PFSK-1 (cell line): ENCODE results near the gene CCK.

Experiments
- FOXP2 ChIP-seq: optimal IDR thresholded peaks from 2 replicates; pipeline ENCODE3; 2011; ENCODE audit warnings: borderline replicate concordance, control low read depth, inconsistent platforms; ENCODE audit not compliant: insufficient read depth; ENCODE audit errors: extremely low read length, extremely low read depth
- POLR2AphosphoS5 ChIP-seq: IDR thresholded peaks from 2 replicates; pipeline ENCODE4 v1.6.1; 2012; ENCODE audit warnings: low read depth, mild to moderate bottlenecking, control low read depth, low read length, moderate library complexity
- SIN3A ChIP-seq: IDR thresholded peaks from 2 replicates; pipeline ENCODE4 v1.6.1; 2012; ENCODE audit warnings: mild to moderate bottlenecking, low read length, moderate library complexity, borderline replicate concordance; ENCODE audit not compliant: insufficient read depth
- TAF1 ChIP-seq: IDR thresholded peaks from 2 replicates; pipeline ENCODE4 v1.6.1; 2012; ENCODE audit warnings: low read length, control low read depth, borderline replicate concordance; ENCODE audit not compliant: insufficient read depth
- TF ChIP-seq, protein P1 (sequence below), 2 experiments: IDR thresholded peaks; 2 replicates each; pipeline versions ENCODE4 v1.6.1 to v1.8.0; 2011 to 2012; ENCODE audit warnings: low read depth in 2 of 2, low read length in 2 of 2, control low read depth in 1 of 2, inconsistent platforms in 1 of 2, mild to moderate bottlenecking in 1 of 2, moderate library complexity in 1 of 2; ENCODE audit not compliant: insufficient read depth in 1 of 2

The CCK gene

DNA sequence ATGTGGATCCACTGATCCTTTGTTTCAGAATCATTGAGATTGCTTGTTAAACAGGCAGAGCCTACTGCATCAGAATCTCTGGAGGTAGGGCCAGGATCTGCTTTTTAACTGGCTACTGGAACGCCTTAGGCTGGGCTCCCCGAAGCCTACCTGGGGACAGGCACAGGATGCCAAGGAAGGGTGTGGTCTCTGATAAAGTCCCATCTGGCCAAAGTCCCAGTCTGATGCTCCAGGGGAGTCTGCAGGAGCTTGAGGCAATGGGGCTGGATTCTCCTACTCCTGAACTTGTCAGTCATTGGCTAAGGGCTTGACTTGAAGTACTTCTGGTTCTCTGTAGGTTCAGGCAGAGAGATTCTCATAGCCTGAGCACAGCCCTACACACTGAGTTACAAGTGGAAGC is 22.4 kb upstream of the CCK start:
- TF ChIP-seq POLR2AphosphoS5: no peak
- TF ChIP-seq, protein P1, sequence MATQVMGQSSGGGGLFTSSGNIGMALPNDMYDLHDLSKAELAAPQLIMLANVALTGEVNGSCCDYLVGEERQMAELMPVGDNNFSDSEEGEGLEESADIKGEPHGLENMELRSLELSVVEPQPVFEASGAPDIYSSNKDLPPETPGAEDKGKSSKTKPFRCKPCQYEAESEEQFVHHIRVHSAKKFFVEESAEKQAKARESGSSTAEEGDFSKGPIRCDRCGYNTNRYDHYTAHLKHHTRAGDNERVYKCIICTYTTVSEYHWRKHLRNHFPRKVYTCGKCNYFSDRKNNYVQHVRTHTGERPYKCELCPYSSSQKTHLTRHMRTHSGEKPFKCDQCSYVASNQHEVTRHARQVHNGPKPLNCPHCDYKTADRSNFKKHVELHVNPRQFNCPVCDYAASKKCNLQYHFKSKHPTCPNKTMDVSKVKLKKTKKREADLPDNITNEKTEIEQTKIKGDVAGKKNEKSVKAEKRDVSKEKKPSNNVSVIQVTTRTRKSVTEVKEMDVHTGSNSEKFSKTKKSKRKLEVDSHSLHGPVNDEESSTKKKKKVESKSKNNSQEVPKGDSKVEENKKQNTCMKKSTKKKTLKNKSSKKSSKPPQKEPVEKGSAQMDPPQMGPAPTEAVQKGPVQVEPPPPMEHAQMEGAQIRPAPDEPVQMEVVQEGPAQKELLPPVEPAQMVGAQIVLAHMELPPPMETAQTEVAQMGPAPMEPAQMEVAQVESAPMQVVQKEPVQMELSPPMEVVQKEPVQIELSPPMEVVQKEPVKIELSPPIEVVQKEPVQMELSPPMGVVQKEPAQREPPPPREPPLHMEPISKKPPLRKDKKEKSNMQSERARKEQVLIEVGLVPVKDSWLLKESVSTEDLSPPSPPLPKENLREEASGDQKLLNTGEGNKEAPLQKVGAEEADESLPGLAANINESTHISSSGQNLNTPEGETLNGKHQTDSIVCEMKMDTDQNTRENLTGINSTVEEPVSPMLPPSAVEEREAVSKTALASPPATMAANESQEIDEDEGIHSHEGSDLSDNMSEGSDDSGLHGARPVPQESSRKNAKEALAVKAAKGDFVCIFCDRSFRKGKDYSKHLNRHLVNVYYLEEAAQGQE (IDR thresholded peaks at IDR 0.05; ENCODE audit: insufficient read depth in 1 of 2, low read depth in 2 of 2, low read length in 2 of 2): no peak
- no peak for TF ChIP-seq FOXP2
- no peak for TF ChIP-seq SIN3A
- TF ChIP-seq TAF1: no peak

DNA sequence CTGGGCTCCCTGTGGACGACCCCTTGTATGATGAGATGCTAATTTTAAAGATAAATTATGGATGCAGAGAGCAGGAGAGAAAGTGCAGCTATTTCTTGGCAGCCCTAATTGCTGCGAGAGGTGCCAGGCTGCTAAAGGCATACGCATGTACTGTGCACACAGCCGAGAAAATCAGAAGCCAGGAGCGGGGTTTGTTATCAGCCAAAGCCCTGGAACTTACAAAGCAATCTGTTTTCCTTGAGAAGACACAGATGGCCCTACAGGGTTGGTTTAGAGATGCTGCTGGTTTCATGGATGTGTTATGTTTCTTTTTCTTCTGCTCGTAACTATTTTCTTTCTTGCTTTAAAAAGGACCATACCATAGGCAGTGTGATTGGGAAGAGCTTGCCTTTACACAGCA is 11.7 kb upstream of the CCK start:
- TF ChIP-seq POLR2AphosphoS5: no peak
- TF ChIP-seq SIN3A: no peak
- TF ChIP-seq, protein P1 (IDR thresholded peaks at IDR 0.05; ENCODE audit: insufficient read depth in 1 of 2, low read depth in 2 of 2, low read length in 2 of 2): no peak
- TF ChIP-seq FOXP2: no peak
- TF ChIP-seq TAF1: no peak

DNA sequence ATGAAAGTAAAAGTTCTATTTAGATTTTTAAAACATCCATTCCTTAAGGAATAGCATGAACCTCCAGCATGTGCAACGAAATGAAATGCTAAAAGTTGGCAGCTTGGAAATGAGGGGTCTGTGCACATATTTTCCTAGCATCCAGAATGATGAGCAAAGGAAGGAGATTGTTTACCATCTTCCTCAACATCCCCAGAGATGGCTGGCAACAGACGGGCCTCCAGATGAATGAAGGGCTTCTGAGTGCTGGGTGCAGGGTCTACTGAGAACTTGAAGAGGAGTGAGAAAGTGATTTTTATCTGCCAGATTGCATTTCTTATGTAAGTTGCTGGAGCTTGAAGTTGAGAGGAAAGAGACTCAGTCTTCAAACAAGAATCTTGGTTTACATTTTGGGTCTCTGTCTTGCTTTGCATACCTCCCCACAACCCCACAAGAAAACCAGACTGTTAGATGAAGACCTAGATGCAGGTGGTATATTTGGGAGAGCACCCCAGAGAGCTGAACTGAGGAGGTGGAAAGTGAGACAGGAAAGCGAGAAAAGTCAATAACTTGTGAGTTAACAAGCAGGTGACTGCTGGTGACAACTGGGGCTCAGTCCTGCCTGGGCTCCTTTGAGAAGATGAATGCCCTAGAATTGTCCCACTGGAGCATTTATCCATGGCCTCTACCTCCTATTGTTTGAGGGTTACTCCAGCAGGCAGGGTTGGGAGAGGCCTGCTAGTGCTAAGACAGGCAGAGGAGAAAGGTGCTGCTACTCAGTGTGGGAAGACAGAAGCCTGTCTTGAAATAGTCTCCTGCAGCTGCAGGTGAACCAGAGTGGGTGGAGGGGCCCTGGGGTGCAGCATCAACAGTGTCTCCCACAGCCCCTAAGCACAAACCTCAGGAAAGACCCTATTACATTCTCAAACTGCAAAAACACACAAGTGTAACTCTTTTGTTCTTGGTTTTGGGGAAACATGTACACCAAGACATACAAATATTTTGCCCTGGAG is 10.5 kb upstream of the CCK start:
- no peak for TF ChIP-seq POLR2AphosphoS5
- TF ChIP-seq, protein P1 (IDR thresholded peaks at IDR 0.05; ENCODE audit: insufficient read depth in 1 of 2, low read depth in 2 of 2, low read length in 2 of 2): no peak

DNA sequence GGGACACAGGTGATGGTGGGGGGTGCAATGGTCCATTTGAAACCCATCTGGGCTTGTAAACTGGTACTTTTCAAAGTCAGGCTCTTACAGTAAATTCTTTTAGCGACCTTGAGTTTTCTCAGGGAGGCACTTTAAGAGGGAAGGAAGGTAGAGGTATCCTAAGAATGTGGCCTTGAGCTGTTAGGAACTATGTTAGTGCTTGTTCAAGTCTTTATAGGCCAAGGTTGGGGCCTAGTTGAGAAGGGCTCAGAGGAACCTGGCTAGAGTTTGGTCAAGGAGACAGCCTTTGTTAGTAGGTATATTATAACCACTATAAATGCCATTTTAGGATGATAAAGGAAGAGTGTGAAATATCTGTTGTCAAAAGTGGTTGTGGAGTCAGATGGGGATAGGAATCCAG is 9.2 kb upstream of the CCK start:
- TF ChIP-seq TAF1: no peak
- no peak for TF ChIP-seq SIN3A
- no peak for TF ChIP-seq POLR2AphosphoS5

DNA sequence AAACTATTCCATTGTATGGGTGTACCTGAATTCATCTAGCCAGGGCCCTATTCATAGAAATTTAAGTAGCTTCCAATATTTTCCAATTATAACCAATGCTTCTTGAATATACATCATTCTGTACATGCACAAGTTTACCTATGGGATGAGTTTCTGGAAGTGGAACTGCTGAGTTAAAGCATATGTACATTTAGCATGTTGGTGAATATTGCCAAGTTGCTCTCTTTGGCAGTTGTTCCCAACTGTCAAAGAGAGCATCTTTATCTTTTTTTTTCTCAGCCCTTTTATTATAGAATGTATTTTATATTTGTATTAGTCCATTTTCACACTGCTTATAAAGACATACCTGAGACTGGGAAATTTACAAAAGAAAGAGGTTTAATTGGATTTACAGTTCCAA is 8.3 kb upstream of the CCK start:
- TF ChIP-seq TAF1 (no peak), POLR2AphosphoS5 (no peak), SIN3A (no peak), FOXP2 (no peak)
- TF ChIP-seq, protein P1 (IDR thresholded peaks at IDR 0.05; ENCODE audit: insufficient read depth in 1 of 2, low read depth in 2 of 2, low read length in 2 of 2): no peak
